Vagina (tissue), 2 donors: Measurements from ENCODE around the gene TNS1.

Experiments
- POLR2A ChIP-seq, 2 donors: fragments of 450-650 bp; IDR thresholded peaks; one replicate each; pipeline ENCODE4 v1.6.1; 2017; ENCODE audit warnings: antibody characterized with exemption in 2 of 2, mild to moderate bottlenecking in 2 of 2, moderate library complexity in 2 of 2
- TF ChIP-seq, protein P1 (sequence below), 3 experiments: fragments of 450-650 bp in 2 of 3; fragments of 200-600 bp in 1 of 3; sonication (generic) in 1 of 3; IDR thresholded peaks; one replicate each; pipeline ENCODE4 v1.5.1; 2017 to 2019; ENCODE audit warnings: antibody characterized with exemption in 3 of 3, mild to moderate bottlenecking in 2 of 3, moderate library complexity in 2 of 3

DNA sequence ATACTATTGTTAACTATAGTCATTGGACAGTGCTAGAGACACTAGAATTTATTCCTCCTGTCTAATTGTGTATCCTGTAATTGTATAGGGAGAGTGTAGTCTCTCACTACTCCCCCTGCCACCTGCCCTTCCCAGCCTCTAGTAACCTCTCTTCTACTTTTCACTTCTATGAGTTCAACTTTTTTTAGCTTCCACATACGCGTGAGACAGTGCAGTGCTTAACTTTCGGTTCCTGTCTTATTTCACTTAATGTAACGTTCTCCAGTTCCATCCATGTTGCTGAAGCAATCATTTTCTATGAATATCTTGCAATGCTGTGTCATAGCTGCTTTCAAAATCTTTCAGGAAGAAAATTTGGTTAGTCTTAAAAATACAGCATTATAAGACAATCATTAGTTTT lies 43.4 kb upstream of the TNS1 start:
- TF ChIP-seq, protein P1, sequence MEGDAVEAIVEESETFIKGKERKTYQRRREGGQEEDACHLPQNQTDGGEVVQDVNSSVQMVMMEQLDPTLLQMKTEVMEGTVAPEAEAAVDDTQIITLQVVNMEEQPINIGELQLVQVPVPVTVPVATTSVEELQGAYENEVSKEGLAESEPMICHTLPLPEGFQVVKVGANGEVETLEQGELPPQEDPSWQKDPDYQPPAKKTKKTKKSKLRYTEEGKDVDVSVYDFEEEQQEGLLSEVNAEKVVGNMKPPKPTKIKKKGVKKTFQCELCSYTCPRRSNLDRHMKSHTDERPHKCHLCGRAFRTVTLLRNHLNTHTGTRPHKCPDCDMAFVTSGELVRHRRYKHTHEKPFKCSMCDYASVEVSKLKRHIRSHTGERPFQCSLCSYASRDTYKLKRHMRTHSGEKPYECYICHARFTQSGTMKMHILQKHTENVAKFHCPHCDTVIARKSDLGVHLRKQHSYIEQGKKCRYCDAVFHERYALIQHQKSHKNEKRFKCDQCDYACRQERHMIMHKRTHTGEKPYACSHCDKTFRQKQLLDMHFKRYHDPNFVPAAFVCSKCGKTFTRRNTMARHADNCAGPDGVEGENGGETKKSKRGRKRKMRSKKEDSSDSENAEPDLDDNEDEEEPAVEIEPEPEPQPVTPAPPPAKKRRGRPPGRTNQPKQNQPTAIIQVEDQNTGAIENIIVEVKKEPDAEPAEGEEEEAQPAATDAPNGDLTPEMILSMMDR (IDR thresholded peaks at IDR 0.05): no peak
- TF ChIP-seq POLR2A (IDR thresholded peaks at IDR 0.05): no peak
